NCI-H748 treated with DMSO at 0.1 percent for 48 hours (cell line): ENCODE results near the gene MEIS2.
"Not testable (repeated sequence)": the region's sequence is repeated elsewhere in the genome, so short reads cannot be mapped to it uniquely, and the experiment has no call there.

ENCODE experiments used
- DNase-seq: peaks from one replicate; lab custom pipeline; 2025; lab: John Stamatoyannopoulos, UW

The MEIS2 gene

DNA sequence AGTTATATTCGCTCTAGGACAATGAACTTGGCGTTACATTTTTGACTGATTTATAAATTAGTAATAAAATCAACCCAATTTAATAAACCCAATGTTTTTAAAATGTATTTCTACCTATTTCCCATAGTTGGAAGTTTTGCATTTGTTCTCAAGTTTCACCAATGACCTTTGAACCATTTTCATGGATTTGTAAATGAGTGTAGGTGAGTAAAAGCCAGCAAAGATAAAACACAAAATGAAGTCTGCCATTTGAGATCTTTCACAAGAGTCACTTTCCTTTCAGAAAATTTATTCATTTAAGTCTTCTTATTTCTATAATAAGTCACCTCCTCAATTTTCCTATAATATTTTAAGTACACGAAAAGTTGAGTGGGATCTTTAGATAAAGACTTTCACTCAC, 92.1 kb downstream of the MEIS2 start:
- DNase-seq: no peak

- DNase-seq: no peak
These were observed 93.0 kb downstream of the MEIS2 start for GRCh38 chr15:37007301-37007700.

DNA sequence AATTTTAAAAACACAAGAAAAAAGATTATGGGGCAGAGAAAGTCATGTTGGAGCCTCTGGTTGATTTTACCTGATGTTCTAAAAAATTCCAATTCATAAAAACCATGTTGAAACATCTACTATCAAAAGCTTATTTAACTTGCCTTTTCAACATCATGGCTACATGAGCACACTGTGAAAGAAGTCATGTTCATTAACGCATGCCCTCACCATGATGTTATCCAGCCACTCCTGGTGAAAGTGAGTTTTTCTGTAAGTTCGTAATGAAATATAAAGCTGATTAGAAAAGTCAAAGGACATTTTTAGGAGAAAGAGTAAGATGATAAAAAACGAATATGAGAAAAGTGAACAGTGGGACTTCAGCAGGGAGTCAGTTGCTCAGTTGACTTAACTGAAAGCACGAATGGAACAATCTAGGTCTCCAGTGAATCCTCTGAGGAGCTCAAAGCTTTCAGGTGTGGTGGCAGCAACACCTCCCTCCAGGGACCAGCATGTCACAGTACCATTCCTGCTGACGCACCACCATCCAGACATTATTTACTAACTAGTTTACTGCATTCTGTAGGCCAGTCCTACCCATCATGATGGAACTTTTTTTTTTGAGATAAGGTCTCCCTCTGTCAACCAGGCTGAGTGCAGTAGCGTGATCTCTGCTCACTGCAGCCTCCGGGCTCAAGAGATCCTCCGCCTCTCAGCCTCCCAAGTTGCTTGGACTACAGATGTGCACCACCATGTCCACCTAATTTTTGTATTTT, 95.2 kb downstream of the MEIS2 start:
- DNase-seq: no peak

- no peak for DNase-seq
These were observed 95.9 kb downstream of the MEIS2 start for GRCh38 chr15:37004373-37004869.

DNA sequence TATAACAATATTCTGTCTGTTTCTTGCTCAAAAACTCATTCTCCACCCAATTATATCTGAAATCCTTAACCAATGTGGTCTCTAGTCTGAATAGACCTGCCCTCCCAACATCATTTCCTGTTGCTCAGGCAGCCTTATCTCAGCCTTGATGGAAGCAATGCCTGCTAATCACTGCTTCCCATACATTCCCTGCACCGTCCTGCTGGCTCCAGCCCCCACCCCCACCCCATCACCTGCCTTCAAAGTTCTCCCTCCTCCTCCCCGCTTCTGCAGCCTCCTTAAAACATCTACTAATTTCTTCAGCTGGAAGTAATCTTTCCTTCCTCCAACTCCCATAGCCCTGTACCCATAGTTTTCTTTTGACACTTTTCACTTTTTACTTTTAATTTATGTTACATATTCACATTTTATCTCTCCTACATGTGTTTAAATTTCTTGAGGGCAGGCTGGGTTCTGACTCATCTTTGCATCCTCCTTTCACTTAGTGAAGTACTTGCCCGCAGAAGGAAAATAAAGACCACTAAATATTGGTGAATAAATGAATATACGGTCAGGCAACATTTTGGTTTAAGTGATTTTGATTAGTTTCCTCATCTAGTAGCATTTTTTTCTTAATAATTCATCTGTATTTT, 98.2 kb downstream of the MEIS2 start:
- DNase-seq: no peak

GRCh38 chr15:37001417-37001816, 98.9 kb downstream of the MEIS2 start:
- no peak for DNase-seq

GRCh38 chr15:36999778-37000177, 100.6 kb downstream of the MEIS2 start:
- no peak for DNase-seq

DNA sequence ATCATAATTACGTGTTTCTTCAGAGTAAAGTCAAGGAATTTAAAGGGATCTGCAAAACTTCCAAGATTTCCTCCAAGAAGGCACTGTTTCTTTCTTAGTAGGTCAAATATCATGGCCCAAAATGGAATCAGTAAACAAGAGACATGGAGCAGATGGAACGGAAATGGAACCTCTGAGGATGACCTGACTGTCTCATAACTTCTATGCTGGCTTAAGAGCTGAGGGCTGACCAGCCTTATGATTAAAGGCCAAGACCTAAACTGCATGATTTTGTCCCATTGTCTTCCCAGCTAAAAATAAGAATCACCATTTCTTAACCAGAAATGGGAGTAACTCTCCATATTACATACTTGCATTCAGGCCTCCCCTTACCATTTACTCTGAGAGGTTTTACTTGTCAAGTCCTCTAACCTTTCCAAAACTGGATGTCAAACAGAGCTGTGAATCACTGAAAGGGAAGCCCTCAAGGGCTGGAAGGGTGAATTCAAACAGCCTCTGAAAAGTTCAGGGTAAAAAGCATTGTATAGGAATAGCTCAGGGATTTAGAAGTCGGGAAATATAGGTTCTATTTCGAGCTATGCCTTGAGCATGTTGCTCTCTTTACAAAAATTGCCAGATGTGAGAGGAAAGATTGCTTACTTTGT, 103.7 kb downstream of the MEIS2 start:
- no peak for DNase-seq

DNA sequence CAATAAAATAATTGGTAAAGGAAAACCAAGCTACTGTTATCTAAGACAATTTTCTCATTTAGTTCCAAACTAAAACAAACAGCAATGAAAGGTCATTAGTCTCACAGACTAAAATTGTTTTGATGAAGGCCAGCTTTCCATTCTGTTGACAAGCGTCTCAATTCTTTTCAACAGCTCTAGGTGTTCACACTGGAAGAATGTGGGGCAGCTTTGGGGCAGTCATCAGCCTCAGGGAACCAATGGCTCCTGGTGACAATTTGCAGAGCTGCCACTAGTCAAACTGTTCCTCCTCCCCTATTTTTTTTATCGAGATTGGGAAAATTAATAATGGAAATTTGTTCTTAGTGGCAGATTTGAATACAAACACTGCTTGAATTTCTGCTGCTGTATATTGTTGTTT, 104.2 kb downstream of the MEIS2 start:
- no peak for DNase-seq

- no peak for DNase-seq
These were observed 105.6 kb downstream of the MEIS2 start for GRCh38 chr15:36994790-36995189.

DNA sequence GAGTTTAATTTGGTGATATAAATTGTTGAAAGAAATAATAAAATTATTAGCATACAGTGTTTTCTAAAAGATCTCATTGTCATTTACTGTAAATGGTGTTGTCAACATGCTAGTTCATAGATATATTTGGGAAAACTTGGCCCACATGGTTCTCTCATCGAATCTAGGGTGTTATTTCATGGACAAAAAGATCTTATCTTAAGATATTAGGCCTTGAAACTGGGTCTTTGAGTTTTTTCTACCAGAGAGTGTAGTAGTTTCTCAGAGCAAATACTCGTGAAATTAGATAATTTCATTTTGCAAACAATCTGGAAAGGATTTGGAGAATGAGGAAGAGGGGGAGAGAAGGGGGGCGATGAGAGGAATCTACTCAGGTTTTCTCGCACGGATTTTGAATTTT, 107.9 kb downstream of the MEIS2 start:
- no peak for DNase-seq

DNA sequence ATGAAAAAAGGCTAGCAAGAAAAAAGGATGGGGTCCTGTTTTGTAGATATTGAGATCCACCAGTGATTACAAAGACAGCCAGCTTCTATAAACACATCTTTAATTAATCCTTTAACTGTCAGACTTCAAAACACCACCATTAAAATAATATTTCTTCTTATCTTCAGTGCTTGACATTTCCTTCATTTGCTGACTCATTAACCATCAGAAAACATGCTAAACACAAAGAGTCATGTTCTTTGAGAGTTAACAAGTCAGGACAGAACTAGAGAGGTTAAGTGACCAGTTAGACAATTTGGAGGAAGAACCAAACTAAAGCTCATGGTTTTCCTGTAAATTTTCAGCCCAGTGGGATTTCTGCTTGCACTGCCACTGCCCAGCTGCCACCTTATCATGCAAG, 111.4 kb downstream of the MEIS2 start:
- DNase-seq: no peak

DNA sequence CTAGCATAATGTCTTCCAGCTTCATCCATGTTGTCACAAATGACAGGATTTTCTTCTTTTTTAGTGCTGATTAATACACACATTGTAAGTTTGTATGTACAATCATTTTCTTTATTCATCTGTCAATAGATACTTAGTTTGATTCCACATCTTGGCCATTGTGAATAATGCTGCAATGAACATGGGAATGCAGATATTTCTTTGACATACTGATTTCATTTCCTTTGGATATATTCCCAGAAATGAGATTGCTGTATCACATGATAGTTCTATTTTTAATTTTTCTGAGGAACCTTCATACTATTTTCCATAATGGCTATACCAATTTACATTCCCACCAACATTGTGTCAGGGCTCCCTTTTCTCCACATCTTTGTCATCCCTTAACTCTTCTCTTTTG, 117.9 kb downstream of the MEIS2 start:
- DNase-seq: no peak

DNA sequence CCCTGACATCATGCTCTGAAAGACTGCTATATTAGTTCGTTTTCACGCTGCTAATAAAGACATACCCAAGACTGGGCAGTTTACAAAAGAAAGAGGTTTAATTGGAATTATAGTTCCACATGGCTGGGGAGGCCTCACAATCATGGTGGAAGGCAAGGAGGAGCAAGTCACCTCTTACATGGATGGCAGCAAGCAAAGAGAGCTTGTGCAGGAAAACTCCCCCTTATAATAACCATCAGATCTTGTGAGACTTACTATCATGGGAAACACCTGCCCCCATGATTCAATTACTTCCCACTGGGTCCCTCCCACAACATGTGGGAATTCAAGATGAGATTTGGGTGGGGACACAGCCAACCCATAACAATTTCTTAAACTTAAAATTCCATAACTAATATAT, 120.1 kb downstream of the MEIS2 start:
- not testable (repeated sequence) for DNase-seq

DNA sequence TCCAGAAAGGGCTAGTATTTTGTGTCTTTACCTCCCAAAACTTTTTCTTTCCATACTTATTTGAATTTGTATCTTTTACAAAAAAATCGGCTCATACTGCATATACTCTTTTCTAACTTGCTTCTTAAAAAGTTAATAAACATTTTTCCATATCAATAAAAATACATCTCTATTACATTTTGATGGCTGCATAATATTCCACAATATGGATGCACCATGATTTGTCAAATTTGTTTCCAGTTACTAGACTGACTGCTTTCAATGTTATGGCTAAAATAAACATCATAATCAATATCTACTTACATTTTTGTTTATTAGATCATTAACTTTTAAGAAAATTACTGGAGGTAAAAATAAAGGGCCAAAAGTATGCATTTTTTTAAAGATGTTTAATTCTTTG, 121.7 kb downstream of the MEIS2 start:
- DNase-seq: no peak

DNA sequence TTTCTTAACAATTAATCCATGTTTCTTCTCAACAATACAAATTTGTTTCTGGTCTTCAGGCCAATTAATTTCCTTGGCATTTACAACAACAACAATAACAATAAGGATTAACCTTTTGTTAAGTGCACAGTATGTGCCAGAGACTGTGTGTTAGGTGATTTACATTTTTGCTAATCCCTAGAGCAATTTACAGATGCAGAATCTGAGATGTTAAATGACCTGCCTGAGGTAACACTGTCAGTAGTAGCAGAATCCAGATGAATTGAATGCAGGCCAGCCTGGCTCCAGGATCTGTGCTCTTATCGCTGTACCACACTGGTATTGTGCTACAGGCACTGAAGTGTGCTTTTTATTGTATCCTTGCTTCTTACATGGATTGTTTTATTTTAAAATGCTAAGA, 122.2 kb downstream of the MEIS2 start:
- no peak for DNase-seq

GRCh38 chr15:36977659-36978058, 122.7 kb downstream of the MEIS2 start:
- no peak for DNase-seq

DNA sequence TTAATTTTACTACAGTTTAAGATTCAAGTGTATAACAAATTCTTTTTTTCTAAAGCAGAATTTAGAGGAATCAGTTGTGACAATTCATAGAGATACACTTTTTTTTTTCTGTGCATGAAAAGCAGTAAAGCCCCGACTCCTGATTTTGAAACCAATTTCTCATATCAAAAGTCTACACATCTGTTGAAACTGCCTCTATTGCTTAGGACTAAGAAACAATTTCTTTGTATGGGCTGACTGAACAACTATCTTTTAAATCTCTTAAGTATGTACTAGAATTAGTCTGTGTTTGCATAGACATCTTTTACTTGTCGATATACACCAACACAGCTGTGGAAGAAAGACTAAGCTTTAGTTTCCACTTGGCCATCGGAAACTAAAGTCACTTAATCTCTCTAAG, 127.6 kb downstream of the MEIS2 start:
- no peak for DNase-seq

DNA sequence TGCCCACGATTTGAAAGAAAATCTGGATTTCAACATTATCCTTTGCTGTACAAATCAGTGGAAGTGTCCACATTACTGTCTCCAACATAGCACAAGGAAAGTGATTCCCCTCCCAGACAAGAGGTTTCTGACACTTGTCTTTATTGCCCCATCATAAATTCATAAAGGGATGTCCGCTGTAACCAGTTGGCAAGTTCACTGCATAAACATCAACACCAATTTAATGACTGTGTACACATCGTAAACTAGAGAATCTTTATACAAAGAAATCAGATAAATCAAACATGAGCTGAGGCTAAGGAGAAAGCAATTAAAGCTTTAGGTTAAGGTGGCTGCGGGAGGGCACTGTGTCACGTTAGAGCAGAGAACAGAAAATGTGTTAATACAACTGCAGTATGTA, 129.8 kb downstream of the MEIS2 start:
- peak; percentile 28 for DNase-seq

- DNase-seq: no peak
These were observed 132.4 kb downstream of the MEIS2 start for GRCh38 chr15:36967929-36968328.

DNA sequence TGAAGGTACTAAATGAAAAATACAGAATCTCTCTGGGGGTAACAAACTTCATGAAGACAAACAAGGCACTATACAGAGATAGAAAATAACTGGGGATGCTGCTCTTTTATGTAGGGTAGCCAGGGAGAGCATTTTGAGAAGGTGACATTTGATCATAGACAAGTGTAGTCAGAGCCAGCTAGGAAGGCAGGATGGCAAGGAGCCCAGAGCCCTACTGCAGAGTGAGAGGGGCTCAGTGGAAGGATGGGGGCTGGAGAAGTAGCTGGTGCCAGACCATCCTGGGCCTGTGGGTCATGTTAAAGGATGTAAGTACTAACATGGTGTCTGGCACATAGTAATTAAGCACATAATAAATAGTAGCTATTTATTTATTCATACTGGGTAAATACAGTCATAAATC, 133.6 kb downstream of the MEIS2 start:
- no peak for DNase-seq

DNA sequence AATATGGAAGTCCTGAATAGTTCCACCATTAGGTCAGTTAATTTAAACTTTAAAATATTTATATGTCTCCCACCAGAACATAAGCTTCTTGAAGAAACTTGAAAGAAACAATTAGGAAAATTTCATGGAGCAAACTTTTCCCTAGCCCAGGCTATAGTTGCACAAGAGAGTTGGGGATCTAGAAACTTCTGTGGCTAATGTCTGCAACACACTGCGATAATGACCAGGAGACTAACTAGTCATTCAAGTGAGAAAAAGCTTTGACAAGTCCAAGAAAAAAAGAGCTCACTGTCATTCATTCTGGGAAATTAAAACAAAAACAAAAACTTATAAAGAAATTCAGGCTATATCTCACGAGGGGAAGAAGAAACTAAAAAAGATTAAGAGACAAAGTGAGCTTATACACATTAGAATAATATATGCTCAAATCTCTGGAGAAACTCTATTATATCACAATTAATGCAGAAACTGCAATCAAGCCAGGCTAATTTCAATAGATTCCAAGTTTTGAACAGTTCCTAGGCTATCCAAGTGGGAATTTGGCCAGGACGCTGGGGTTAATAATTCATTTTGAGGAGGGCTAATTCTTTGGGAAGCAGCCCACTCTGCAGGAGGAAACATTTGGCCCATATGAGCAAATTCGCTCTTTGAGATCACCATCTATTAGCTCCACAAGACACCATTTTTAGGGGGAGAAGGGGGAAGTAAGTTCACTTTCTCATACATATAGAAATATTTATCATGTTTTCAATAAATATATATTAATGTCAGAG, 134.6 kb downstream of the MEIS2 start:
- no peak for DNase-seq

GRCh38 chr15:36964626-36965025, 135.7 kb downstream of the MEIS2 start:
- no peak for DNase-seq
